Osteocyte (in vitro differentiated cells): ENCODE results near the gene GFOD1. TPM values are rescaled to one million over a fixed set of nuclear protein-coding genes. Genes with fewer than 3 reads are reported as not detected.

Source experiments
- DNase-seq: peaks from one replicate; pipeline ENCODE4 v3.0.0; 2021; ENCODE audit warnings: mixed read lengths; ENCODE audit not compliant: unreplicated experiment; ENCODE audit errors: extremely low spot score
- H3K27ac Mint-ChIP-seq: one replicate; pipeline ENCODE4 v1.8.0; 2021; ENCODE audit warnings: mild to moderate bottlenecking, mixed read lengths; ENCODE audit not compliant: unreplicated experiment
- H3K27me3 Mint-ChIP-seq: one replicate; pipeline ENCODE4 v1.8.0; 2021; ENCODE audit warnings: mixed read lengths; ENCODE audit not compliant: unreplicated experiment
- H3K36me3 Mint-ChIP-seq: one replicate; pipeline ENCODE4 v1.8.0; 2021; ENCODE audit warnings: mixed read lengths; ENCODE audit not compliant: unreplicated experiment
- H3K4me1 Mint-ChIP-seq: one replicate; pipeline ENCODE4 v1.8.0; 2021; ENCODE audit warnings: mixed read lengths; ENCODE audit not compliant: unreplicated experiment
- H3K4me3 Mint-ChIP-seq: one replicate; pipeline ENCODE4 v1.8.0; 2021; ENCODE audit warnings: mild to moderate bottlenecking, moderate library complexity, mixed read lengths; ENCODE audit not compliant: unreplicated experiment
- H3K9me3 Mint-ChIP-seq: one replicate; pipeline ENCODE4 v1.8.0; 2021; ENCODE audit warnings: mixed read lengths; ENCODE audit not compliant: unreplicated experiment
- total RNA-seq: library from RNA; stranded (reverse); gene quantifications from 2 replicates; pipeline ENCODE4 v1.2.1, GENCODE V29; 2021
- TF ChIP-seq, protein P1 (sequence below): fragments of 200-600 bp; sonication (generic); IDR thresholded peaks from 2 replicates; pipeline ENCODE4 v1.5.0; 2021; ENCODE audit warnings: antibody characterized with exemption, mild to moderate bottlenecking, moderate library complexity

GFOD1 gene
- total RNA-seq, 1 donor from 2014 or later, result 0.89 TPM

DNA sequence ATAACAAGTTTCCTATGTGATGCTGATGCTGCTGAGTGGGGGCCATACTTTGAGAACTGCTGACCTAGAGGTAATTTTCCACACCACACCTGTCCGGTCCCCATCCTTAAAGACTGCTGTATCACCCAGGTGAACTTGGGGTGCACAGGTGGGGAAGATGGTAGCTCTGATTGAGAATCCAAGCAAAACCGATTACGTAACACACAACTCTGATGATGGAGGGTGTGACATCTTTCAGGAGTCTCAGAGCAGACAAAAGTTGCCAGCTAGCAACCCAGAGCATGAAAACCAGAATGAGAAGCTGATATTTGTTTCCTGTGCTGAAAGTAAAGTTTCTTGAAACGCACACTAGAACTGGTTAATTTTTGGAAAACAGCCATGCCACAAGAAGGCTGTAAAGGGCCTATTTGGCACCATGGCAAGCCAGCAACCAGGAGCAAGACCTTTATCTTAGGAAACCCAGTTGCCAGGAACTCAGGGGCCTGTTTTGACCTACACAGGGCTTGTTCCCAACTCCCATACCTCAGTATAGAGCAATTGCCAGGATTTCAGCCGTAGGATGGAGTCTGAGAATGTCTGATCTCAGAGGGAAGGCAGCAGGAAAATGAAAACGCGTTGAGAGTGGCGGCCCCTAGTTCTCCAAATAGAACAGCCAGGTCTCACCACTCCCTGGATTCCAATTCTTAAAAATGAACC, 137.4 kb downstream of the GFOD1 start:
- Mint-ChIP-seq H3K4me3 (no peak overlapping the region), H3K36me3 (no peaks in the 10 kb centered on the region), H3K27me3 (peaks cover 11% of the 10 kb centered on the region), H3K4me1 (peaks cover 2% of the 10 kb centered on the region), H3K9me3 (no peaks in the 10 kb centered on the region), H3K27ac (no peak overlapping the region)
- TF ChIP-seq, protein P1, sequence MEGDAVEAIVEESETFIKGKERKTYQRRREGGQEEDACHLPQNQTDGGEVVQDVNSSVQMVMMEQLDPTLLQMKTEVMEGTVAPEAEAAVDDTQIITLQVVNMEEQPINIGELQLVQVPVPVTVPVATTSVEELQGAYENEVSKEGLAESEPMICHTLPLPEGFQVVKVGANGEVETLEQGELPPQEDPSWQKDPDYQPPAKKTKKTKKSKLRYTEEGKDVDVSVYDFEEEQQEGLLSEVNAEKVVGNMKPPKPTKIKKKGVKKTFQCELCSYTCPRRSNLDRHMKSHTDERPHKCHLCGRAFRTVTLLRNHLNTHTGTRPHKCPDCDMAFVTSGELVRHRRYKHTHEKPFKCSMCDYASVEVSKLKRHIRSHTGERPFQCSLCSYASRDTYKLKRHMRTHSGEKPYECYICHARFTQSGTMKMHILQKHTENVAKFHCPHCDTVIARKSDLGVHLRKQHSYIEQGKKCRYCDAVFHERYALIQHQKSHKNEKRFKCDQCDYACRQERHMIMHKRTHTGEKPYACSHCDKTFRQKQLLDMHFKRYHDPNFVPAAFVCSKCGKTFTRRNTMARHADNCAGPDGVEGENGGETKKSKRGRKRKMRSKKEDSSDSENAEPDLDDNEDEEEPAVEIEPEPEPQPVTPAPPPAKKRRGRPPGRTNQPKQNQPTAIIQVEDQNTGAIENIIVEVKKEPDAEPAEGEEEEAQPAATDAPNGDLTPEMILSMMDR, result no peak
- no peak for DNase-seq

- H3K27me3 Mint-ChIP-seq, result peaks cover 15% of the 10 kb centered on the region
- H3K36me3 Mint-ChIP-seq, result no peaks in the 10 kb centered on the region
- H3K9me3 Mint-ChIP-seq, result no peaks in the 10 kb centered on the region
- no peak overlapping the region for H3K4me3 Mint-ChIP-seq
- DNase-seq, result no peak
- TF ChIP-seq, protein P1, result no peak
- no peaks in the 10 kb centered on the region for H3K4me1 Mint-ChIP-seq
- H3K27ac Mint-ChIP-seq, result no peak overlapping the region
Measured at GRCh38 chr6:13348334-13349113, 138.9 kb downstream of the GFOD1 start.

GRCh38 chr6:13346245-13346644, 141.2 kb downstream of the GFOD1 start:
- DNase-seq, result no peak
- peaks cover 21% of the 10 kb centered on the region for H3K27me3 Mint-ChIP-seq
- peaks cover 5% of the 10 kb centered on the region for H3K9me3 Mint-ChIP-seq
- H3K36me3 Mint-ChIP-seq, result no peaks in the 10 kb centered on the region
- TF ChIP-seq, protein P1, result no peak
- H3K4me3 Mint-ChIP-seq, result no peak overlapping the region
- no peak overlapping the region for H3K27ac Mint-ChIP-seq
- no peaks in the 10 kb centered on the region for H3K4me1 Mint-ChIP-seq

GRCh38 chr6:13342414-13343019, 144.9 kb downstream of the GFOD1 start:
- no peak for DNase-seq
- no peaks in the 10 kb centered on the region for H3K36me3 Mint-ChIP-seq
- no peak overlapping the region for H3K27ac Mint-ChIP-seq
- peaks cover 5% of the 10 kb centered on the region for H3K9me3 Mint-ChIP-seq
- H3K4me1 Mint-ChIP-seq, result no peaks in the 10 kb centered on the region
- H3K27me3 Mint-ChIP-seq, result peaks cover 48% of the 10 kb centered on the region
- TF ChIP-seq, protein P1, result no peak
- H3K4me3 Mint-ChIP-seq, result no peak overlapping the region
